HK-2 (cell line): ENCODE data around the gene CCDC12.

Experiments used
- DNase-seq: peaks from one replicate; pipeline ENCODE4 v3.0.0-alpha.2; 2018; ENCODE audit not compliant: unreplicated experiment

The CCDC12 gene

DNA sequence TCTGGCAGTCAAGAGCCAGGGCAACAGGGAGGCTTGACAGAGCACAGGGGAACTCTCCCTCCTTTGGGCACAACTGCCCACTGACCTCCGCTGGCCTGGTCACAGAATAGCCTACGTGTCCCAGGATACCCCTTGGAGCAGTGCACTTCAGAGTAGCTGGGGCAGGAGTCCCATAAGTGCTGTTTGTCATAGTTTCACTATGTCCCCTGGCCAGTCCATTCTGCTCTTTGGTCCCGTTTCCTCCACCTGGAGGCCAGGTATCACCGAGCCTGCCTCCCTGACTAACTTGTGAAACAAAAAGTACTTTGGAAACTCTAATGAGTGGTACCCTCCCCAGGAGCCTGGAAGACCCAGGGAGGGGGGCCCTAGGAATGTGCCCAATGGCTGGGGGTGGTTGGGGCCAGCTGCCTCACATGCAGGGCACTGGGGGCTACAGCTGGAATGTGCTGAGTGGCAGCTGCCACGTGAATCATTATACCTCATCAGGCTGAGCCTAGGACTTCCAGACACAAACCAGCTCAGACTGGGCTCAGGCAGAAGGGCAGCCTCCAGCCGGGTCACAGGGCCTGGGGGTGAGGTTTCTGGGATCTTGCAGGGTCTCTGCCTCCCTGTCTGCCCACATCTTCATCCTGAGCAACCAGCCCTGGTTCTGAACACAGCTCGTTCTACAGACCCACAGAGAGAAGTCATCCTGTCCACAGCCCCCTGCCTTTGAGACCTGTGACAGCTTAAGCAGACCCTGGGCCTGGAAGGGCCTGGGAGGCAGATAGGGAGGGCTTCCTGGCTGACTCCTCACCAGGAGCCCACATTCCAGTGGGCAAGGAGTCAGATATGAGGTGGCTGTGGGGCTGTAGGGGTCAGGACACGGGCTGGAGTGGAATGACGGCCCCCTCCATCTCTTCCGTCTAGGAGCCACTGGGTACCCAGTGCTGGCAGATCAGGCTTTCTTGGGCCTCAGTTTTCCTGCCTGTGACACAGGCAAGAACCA lies 99.9 kb downstream of the CCDC12 start:
- DNase-seq = no peak

DNA sequence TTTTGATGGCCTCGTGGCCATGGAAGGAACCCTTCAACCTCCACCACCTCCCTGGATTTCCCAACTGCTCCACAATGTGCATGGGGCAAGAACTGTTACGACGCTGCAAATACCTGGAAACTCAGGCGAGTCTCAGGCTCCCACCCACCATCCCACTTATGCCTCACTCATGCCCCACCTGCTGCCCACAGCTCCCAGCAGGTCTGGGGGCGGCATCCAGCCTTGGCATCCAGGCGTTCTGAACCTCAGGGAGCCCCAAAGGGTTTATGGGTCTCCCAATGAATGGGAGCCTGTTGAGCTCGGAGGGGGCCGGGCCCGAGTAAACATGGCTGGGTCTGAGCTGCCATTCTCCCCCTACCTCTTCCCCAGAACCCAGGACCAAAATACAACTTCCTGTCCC lies 101.0 kb downstream of the CCDC12 start:
- DNase-seq = no peak

DNA sequence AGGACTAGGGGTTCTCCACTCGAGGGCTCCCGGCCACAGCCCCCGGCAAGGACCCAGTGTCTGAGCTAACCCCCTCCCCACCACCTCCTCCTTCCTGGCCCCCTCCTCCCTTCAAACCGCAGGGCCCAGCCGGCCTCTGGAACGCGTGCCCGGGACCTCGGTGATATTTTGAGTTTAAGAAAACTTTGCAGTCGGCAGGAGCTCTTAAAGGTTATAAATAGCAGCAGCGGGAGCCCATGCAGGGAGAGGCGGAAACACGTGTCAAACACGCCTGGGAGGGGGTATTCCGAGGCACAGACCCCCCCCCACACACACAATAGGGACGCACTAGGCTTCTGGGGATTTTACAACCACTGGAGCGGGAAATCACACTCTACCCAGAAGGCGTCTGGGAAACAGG lies 102.1 kb downstream of the CCDC12 start:
- no peak for DNase-seq

- no peak for DNase-seq
Observed at GRCh38 chr3:46873521-46873920, 103.0 kb downstream of the CCDC12 start.
